ENCODE results near the gene ABCG2.

GRCh38 chr4:88144866-88145300, 13.6 kb downstream of the ABCG2 start:
- no peak for TF ChIP-seq CTCF (IDR thresholded peaks at IDR 0.05)
- no peak for TF ChIP-seq ESRRA (CRISPR knock-in tag; IDR thresholded peaks at IDR 0.05; ENCODE audit: borderline replicate concordance)
- TF ChIP-seq, protein P1, sequence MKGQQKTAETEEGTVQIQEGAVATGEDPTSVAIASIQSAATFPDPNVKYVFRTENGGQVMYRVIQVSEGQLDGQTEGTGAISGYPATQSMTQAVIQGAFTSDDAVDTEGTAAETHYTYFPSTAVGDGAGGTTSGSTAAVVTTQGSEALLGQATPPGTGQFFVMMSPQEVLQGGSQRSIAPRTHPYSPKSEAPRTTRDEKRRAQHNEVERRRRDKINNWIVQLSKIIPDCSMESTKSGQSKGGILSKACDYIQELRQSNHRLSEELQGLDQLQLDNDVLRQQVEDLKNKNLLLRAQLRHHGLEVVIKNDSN (CRISPR knock-in tag; IDR thresholded peaks at IDR 0.05) = no peak
- TF ChIP-seq, protein P2, sequence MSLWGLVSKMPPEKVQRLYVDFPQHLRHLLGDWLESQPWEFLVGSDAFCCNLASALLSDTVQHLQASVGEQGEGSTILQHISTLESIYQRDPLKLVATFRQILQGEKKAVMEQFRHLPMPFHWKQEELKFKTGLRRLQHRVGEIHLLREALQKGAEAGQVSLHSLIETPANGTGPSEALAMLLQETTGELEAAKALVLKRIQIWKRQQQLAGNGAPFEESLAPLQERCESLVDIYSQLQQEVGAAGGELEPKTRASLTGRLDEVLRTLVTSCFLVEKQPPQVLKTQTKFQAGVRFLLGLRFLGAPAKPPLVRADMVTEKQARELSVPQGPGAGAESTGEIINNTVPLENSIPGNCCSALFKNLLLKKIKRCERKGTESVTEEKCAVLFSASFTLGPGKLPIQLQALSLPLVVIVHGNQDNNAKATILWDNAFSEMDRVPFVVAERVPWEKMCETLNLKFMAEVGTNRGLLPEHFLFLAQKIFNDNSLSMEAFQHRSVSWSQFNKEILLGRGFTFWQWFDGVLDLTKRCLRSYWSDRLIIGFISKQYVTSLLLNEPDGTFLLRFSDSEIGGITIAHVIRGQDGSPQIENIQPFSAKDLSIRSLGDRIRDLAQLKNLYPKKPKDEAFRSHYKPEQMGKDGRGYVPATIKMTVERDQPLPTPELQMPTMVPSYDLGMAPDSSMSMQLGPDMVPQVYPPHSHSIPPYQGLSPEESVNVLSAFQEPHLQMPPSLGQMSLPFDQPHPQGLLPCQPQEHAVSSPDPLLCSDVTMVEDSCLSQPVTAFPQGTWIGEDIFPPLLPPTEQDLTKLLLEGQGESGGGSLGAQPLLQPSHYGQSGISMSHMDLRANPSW (CRISPR knock-in tag; conservative IDR thresholded peaks at IDR 0.05; ENCODE audit: low read depth) = no peak
- no peak for TF ChIP-seq ZMAT4 (CRISPR knock-in tag; IDR thresholded peaks at IDR 0.05)
- TF ChIP-seq, protein P3, sequence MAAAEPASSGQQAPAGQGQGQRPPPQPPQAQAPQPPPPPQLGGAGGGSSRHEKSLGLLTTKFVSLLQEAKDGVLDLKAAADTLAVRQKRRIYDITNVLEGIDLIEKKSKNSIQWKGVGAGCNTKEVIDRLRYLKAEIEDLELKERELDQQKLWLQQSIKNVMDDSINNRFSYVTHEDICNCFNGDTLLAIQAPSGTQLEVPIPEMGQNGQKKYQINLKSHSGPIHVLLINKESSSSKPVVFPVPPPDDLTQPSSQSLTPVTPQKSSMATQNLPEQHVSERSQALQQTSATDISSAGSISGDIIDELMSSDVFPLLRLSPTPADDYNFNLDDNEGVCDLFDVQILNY (CRISPR knock-in tag; IDR thresholded peaks at IDR 0.05) = no peak
- no peak for TF ChIP-seq NFYB (CRISPR knock-in tag; conservative IDR thresholded peaks at IDR 0.05; ENCODE audit: low read depth)
- TF ChIP-seq, protein P4, sequence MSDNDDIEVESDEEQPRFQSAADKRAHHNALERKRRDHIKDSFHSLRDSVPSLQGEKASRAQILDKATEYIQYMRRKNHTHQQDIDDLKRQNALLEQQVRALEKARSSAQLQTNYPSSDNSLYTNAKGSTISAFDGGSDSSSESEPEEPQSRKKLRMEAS (CRISPR knock-in tag; IDR thresholded peaks at IDR 0.05) = no peak
- no peak for TF ChIP-seq CBFB (CRISPR knock-in tag; IDR thresholded peaks at IDR 0.05; ENCODE audit: low read depth)
- TF ChIP-seq ZBTB21 (CRISPR knock-in tag; IDR thresholded peaks at IDR 0.05; ENCODE audit: borderline replicate concordance) = no peak
- TF ChIP-seq E2F1 (CRISPR knock-in tag; IDR thresholded peaks at IDR 0.05) = no peak

Data from WTC11 (cell line).